Thymus (tissue), 11 donors: ENCODE data around the gene SNX32. TPM values are rescaled to one million over a fixed set of nuclear protein-coding genes. Genes with fewer than 3 reads are reported as not detected.
A peak's percentile ranks its signal among the peaks of the same experiment; 100 is the strongest.
"Not testable (repeated sequence)": the region's sequence is repeated elsewhere in the genome, so short reads cannot be mapped to it uniquely, and the experiment has no call there.

Source experiments
- DNase-seq, 9 donors: peaks; one replicate each; pipeline ENCODE4 v3.0.0-alpha.2; 2013; ENCODE audit warnings: low spot score in 9 of 9, low read depth in 6 of 9, missing footprints in 1 of 9
- H3K27ac ChIP-seq, 2 donors: one replicate each; pipeline ENCODE4 v1.5.1; 2013; ENCODE audit warnings: control low read depth in 1 of 2, low read depth in 1 of 2, low read length in 1 of 2, mild to moderate bottlenecking in 1 of 2, moderate library complexity in 1 of 2
- H3K27me3 ChIP-seq, 2 donors: one replicate each; pipeline ENCODE4 v1.5.1; 2013; ENCODE audit warnings: low read length in 1 of 2; ENCODE audit not compliant: control insufficient read depth in 2 of 2, insufficient read depth in 1 of 2
- H3K36me3 ChIP-seq, 2 donors: one replicate each; pipeline ENCODE4 v1.5.1; 2013; ENCODE audit warnings: low read length in 1 of 2, mild to moderate bottlenecking in 1 of 2, moderate library complexity in 1 of 2; ENCODE audit not compliant: control insufficient read depth in 2 of 2, insufficient read depth in 2 of 2
- H3K4me1 ChIP-seq, 2 donors: one replicate each; pipeline ENCODE4 v1.5.1; 2013; ENCODE audit warnings: low read length in 2 of 2; ENCODE audit not compliant: control insufficient read depth in 2 of 2, insufficient read depth in 2 of 2
- H3K4me3 ChIP-seq, 2 donors: one replicate each; pipeline ENCODE4 v1.5.1; 2013; ENCODE audit warnings: low read length in 2 of 2, control low read depth in 1 of 2, mild to moderate bottlenecking in 1 of 2
- H3K9me3 ChIP-seq, 2 donors: one replicate each; pipeline ENCODE4 v1.5.1; 2013; ENCODE audit warnings: low read length in 1 of 2, mild to moderate bottlenecking in 1 of 2; ENCODE audit not compliant: control insufficient read depth in 2 of 2, insufficient read depth in 1 of 2
- WGBS: extraction: QIAGEN DNeasy Blood & Tissue Kit; methylation state at CpG from one replicate; pipeline ENCODE4 v1.1.7; 2013; 5-methylcytosine and 5-hydroxymethylcytosine counted together
- polyA plus RNA-seq: library from polyadenylated mRNA; stranded (reverse); fragments of 200-250 nt; gene quantifications from one replicate; pipeline ENCODE4 v1.2.3, GENCODE V29; 2013
- total RNA-seq: library from RNA; stranded (reverse); fragments of 120-200 nt; gene quantifications from one replicate; pipeline ENCODE4 v1.2.4, GENCODE V29; 2013
- donor health status: healthy.

SNX32 gene
- total and polyA plus RNA-seq, 2 donors: 0.38 to 1.1 TPM

GRCh38 chr11:65891219-65892136 lies 57.7 kb downstream of the SNX32 start:
- Histone ChIP-seq H3K36me3 (peaks cover 3 to 6% of the 10 kb centered on the region in 2 donors), H3K9me3 (peaks cover 0 to 7% of the 10 kb centered on the region in 2 donors), H3K27me3 (peaks cover 0 to 6% of the 10 kb centered on the region in 2 donors), H3K4me1 (peaks cover 37 to 65% of the 10 kb centered on the region in 2 donors), H3K4me3 (peak overlapping the region; percentile 73 to 80), H3K27ac (peak overlapping the region; percentile 93 to 95)
- WGBS: 3% methylated on average over 57 of the region's 57 CpGs
- DNase-seq: peak in 3 of 9 donors; percentile 45 to 70 (median 50)

GRCh38 chr11:65892137-65892540 lies 58.4 kb downstream of the SNX32 start:
- Histone ChIP-seq H3K4me1 (peaks cover 37 to 63% of the 10 kb centered on the region in 2 donors), H3K27me3 (peaks cover 0 to 11% of the 10 kb centered on the region in 2 donors), H3K27ac (peak overlapping the region in 1 of 2 donors; percentile 95), H3K4me3 (peak overlapping the region in 1 of 2 donors; percentile 80)
- not testable (repeated sequence) for H3K9me3 ChIP-seq, H3K36me3 ChIP-seq, DNase-seq
- WGBS: 84% methylated on average over 5 of the region's 5 CpGs

GRCh38 chr11:65892661-65893317 lies 59.0 kb downstream of the SNX32 start:
- no peak for DNase-seq
- Histone ChIP-seq H3K36me3 (no peaks in the 10 kb centered on the region), H3K27me3 (peaks cover 0 to 16% of the 10 kb centered on the region in 2 donors), H3K4me3 (peak overlapping the region in 1 of 2 donors; percentile 40), H3K4me1 (peaks cover 37 to 57% of the 10 kb centered on the region in 2 donors), H3K9me3 (peaks cover 0 to 3% of the 10 kb centered on the region in 2 donors), H3K27ac (no peak overlapping the region)
- WGBS: 88% methylated on average over 10 of the region's 10 CpGs

GRCh38 chr11:65894034-65894591 lies 60.4 kb downstream of the SNX32 start:
- peak in 1 of 9 donors; percentile 49 for DNase-seq
- Histone ChIP-seq H3K27me3 (peaks cover 9 to 30% of the 10 kb centered on the region in 2 donors), H3K27ac (peak overlapping the region; percentile 68 to 71), H3K9me3 (no peaks in the 10 kb centered on the region), H3K4me3 (peak overlapping the region; percentile 30 to 40), H3K36me3 (no peaks in the 10 kb centered on the region), H3K4me1 (peaks cover 39 to 54% of the 10 kb centered on the region in 2 donors)
- 14% methylated on average over 16 of the region's 16 CpGs for WGBS

- Histone ChIP-seq H3K4me1 (peaks cover 40 to 55% of the 10 kb centered on the region in 2 donors), H3K9me3 (no peaks in the 10 kb centered on the region), H3K36me3 (no peaks in the 10 kb centered on the region), H3K27ac (no peak overlapping the region), H3K4me3 (no peak overlapping the region), H3K27me3 (peaks cover 18 to 44% of the 10 kb centered on the region in 2 donors)
- 97% methylated on average over 5 of the region's 5 CpGs for WGBS
- DNase-seq: no peak
Observed at GRCh38 chr11:65895482-65895981, 61.8 kb downstream of the SNX32 start.

- WGBS: 97% methylated on average over 14 of the region's 14 CpGs
- DNase-seq: no peak
- Histone ChIP-seq H3K27ac (no peak overlapping the region), H3K9me3 (no peaks in the 10 kb centered on the region), H3K4me1 (peaks cover 42 to 58% of the 10 kb centered on the region in 2 donors), H3K36me3 (no peaks in the 10 kb centered on the region), H3K27me3 (peaks cover 22 to 52% of the 10 kb centered on the region in 2 donors), H3K4me3 (no peak overlapping the region)
Observed at GRCh38 chr11:65896034-65896999, 62.6 kb downstream of the SNX32 start.

GRCh38 chr11:65897020-65897471 lies 63.3 kb downstream of the SNX32 start:
- WGBS: 95% methylated on average over 4 of the region's 4 CpGs
- no peak for DNase-seq
- H3K27ac ChIP-seq: no peak overlapping the region
- no peaks in the 10 kb centered on the region for H3K9me3 ChIP-seq
- H3K4me1 ChIP-seq: peaks cover 37 to 54% of the 10 kb centered on the region in 2 donors
- H3K27me3 ChIP-seq: peaks cover 22 to 57% of the 10 kb centered on the region in 2 donors
- H3K36me3 ChIP-seq: no peaks in the 10 kb centered on the region
- H3K4me3 ChIP-seq: no peak overlapping the region
